ENCODE results near the gene RELCH. TPM values are rescaled to one million over a fixed set of nuclear protein-coding genes. Genes with fewer than 3 reads are reported as not detected.

Gene RELCH
- total RNA-seq, 2 experiments from 2014 or later: 32.8 to 37.4 TPM

- no peaks in the 10 kb centered on the region for H3K27me3 Mint-ChIP-seq (ENCODE audit: low read depth)
- H3K4me1 Mint-ChIP-seq (ENCODE audit: low read depth): peaks cover 5% of the 10 kb centered on the region
- ChIA-PET POLR2A (no interaction called here), CTCF (interaction anchor here (1.1 to 1.7 kb wide), 2 partner anchors 16 to 158 kb away, joined by 3 to 9 read pairs; no protein-coding TSS in a partner anchor)
- no peaks in the 10 kb centered on the region for H3K9me3 Mint-ChIP-seq (ENCODE audit: insufficient read depth)
- ATAC-seq: no peak
- H3K27ac Mint-ChIP-seq: no peak overlapping the region
- no peak overlapping the region for H3K4me3 Mint-ChIP-seq
- DNase-seq: no peak
- peaks cover 37% of the 10 kb centered on the region for H3K36me3 Mint-ChIP-seq (ENCODE audit: low read depth)
Observed at GRCh38 chr18:62264984-62265383, 77.9 kb downstream of the RELCH start.

- POLR2A ChIA-PET: no interaction called here
- H3K27ac Mint-ChIP-seq: no peak overlapping the region
- DNase-seq: no peak
- no peak overlapping the region for H3K4me3 Mint-ChIP-seq
- H3K27me3 Mint-ChIP-seq (ENCODE audit: low read depth): no peaks in the 10 kb centered on the region
- peaks cover 33% of the 10 kb centered on the region for H3K36me3 Mint-ChIP-seq (ENCODE audit: low read depth)
- CTCF ChIA-PET: no interaction called here
- no peaks in the 10 kb centered on the region for H3K9me3 Mint-ChIP-seq (ENCODE audit: insufficient read depth)
- no peak for ATAC-seq
- peaks cover 10% of the 10 kb centered on the region for H3K4me1 Mint-ChIP-seq (ENCODE audit: low read depth)
Observed at GRCh38 chr18:62277045-62277444, 90.0 kb downstream of the RELCH start.

GRCh38 chr18:62279561-62279960 is 92.5 kb downstream of the RELCH start:
- H3K4me1 Mint-ChIP-seq (ENCODE audit: low read depth): peaks cover 10% of the 10 kb centered on the region
- POLR2A ChIA-PET: no interaction called here

GRCh38 chr18:62280058-62280457 is 93.0 kb downstream of the RELCH start:
- no peak for DNase-seq
- Mint-ChIP-seq H3K9me3 (ENCODE audit: insufficient read depth) (no peaks in the 10 kb centered on the region), H3K4me3 (no peak overlapping the region), H3K27ac (no peak overlapping the region), H3K36me3 (ENCODE audit: low read depth) (peaks cover 48% of the 10 kb centered on the region), H3K4me1 (ENCODE audit: low read depth) (peaks cover 10% of the 10 kb centered on the region), H3K27me3 (ENCODE audit: low read depth) (no peaks in the 10 kb centered on the region)
- no peak for ATAC-seq
- ChIA-PET CTCF (interaction anchor here (1.3 kb wide), 1 partner anchor 146 kb away, joined by 3 read pairs; no protein-coding TSS in a partner anchor), POLR2A (no interaction called here)

More at GRCh38 chr18:62279561-62279960, 92.5 kb downstream of the RELCH start:
- Mint-ChIP-seq H3K4me3 (no peak overlapping the region), H3K9me3 (ENCODE audit: insufficient read depth) (no peaks in the 10 kb centered on the region), H3K36me3 (ENCODE audit: low read depth) (peaks cover 46% of the 10 kb centered on the region), H3K27ac (no peak overlapping the region), H3K27me3 (ENCODE audit: low read depth) (no peaks in the 10 kb centered on the region)
- CTCF ChIA-PET: interaction anchor here (1.3 kb wide), 1 partner anchor 146 kb away, joined by 3 read pairs; no protein-coding TSS in a partner anchor
- DNase-seq (no peak), ATAC-seq (no peak)

GRCh38 chr18:62280786-62281185 is 93.7 kb downstream of the RELCH start:
- Mint-ChIP-seq H3K27me3 (ENCODE audit: low read depth) (no peaks in the 10 kb centered on the region), H3K4me3 (no peak overlapping the region), H3K9me3 (ENCODE audit: insufficient read depth) (no peaks in the 10 kb centered on the region), H3K27ac (peak overlapping the region; percentile 32), H3K36me3 (ENCODE audit: low read depth) (peaks cover 51% of the 10 kb centered on the region), H3K4me1 (ENCODE audit: low read depth) (peaks cover 10% of the 10 kb centered on the region)
- DNase-seq (no peak), ATAC-seq (no peak)
- POLR2A ChIA-PET: no interaction called here
- CTCF ChIA-PET: interaction anchor here (1.0 kb wide), 1 partner anchor 36 kb away, joined by 3 read pairs; no protein-coding TSS in a partner anchor

DNA sequence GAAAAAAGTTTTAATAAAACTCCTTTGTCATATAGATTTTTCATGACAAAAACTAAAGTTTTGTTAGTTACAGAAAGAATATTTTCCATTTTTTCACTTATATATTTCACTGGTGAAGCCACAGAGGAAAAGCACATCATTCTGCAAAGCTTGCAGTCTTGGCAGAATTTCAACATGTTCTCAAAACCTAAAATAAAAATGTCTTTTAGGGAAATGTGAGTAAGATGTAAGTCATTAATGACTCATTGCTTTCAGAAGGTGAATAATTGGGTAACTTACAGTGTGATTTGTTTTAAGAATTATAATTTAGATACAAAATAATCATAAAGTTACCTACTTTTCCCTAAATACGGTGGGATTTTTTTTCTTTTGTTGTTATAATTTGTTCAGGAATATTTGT is 94.6 kb downstream of the RELCH start:
- Mint-ChIP-seq H3K27ac (no peak overlapping the region), H3K4me1 (ENCODE audit: low read depth) (peaks cover 10% of the 10 kb centered on the region), H3K27me3 (ENCODE audit: low read depth) (no peaks in the 10 kb centered on the region), H3K36me3 (ENCODE audit: low read depth) (peaks cover 50% of the 10 kb centered on the region), H3K9me3 (ENCODE audit: insufficient read depth) (no peaks in the 10 kb centered on the region), H3K4me3 (no peak overlapping the region)
- ChIA-PET CTCF (no interaction called here), POLR2A (no interaction called here)
- ATAC-seq (no peak), DNase-seq (no peak)

DNA sequence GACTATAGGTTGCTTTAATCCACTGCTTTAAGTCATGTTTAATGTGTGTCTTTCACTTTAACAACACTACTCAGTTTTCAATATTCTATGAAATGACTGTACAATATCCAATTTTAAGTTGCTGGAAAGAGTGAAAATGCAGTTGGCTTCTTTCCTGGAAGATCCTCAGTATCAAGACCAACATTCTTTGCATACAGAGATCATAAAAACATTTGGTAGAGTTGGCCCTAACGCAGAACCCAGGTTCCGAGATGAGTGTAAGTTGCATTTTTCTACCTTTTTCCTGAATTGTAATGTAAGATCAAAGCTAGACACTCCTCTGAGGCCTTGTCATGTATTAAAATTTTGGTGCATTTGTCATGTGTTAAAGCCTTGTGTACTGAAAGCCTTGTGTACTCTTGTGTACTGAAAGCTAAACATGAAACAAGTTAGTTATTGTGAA is 95.2 kb downstream of the RELCH start:
- no peaks in the 10 kb centered on the region for H3K27me3 Mint-ChIP-seq (ENCODE audit: low read depth)
- no peak overlapping the region for H3K27ac Mint-ChIP-seq

GRCh38 chr18:62284637-62285036 is 97.6 kb downstream of the RELCH start:
- Mint-ChIP-seq H3K4me3 (no peak overlapping the region), H3K27me3 (ENCODE audit: low read depth) (no peaks in the 10 kb centered on the region), H3K27ac (no peak overlapping the region), H3K4me1 (ENCODE audit: low read depth) (peaks cover 6% of the 10 kb centered on the region), H3K9me3 (ENCODE audit: insufficient read depth) (no peaks in the 10 kb centered on the region), H3K36me3 (ENCODE audit: low read depth) (peaks cover 49% of the 10 kb centered on the region)
- ChIA-PET POLR2A (no interaction called here), CTCF (no interaction called here)
- no peak for ATAC-seq
- no peak for DNase-seq

More for the DNA sequence above, 95.2 kb downstream of the RELCH start:
- Mint-ChIP-seq H3K9me3 (ENCODE audit: insufficient read depth) (no peaks in the 10 kb centered on the region), H3K36me3 (ENCODE audit: low read depth) (peaks cover 46% of the 10 kb centered on the region), H3K4me3 (no peak overlapping the region), H3K4me1 (ENCODE audit: low read depth) (peaks cover 6% of the 10 kb centered on the region)
- ATAC-seq (no peak), DNase-seq (no peak)
- POLR2A ChIA-PET: no interaction called here
- CTCF ChIA-PET: no interaction called here

DNA sequence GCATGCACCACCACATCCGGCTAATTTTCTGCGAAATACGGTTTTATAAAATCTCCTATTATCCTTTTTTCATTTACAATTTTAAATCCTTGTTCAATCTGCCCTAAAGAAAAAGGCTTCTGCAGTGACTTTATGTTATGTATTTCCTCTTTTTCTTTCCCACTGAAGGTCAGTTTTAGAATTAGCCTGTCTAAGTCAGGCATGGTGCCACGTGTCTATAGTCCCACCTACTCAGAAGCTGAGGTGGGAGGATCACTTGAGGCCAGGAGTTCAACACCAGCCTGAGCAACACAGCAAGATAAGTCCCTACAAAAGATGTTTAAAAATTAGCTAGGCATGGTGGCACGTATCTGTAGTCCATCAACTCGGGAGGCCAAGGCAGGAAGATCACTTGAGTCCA is 98.2 kb downstream of the RELCH start:
- ChIA-PET CTCF (no interaction called here), POLR2A (no interaction called here)
- Mint-ChIP-seq H3K4me3 (no peak overlapping the region), H3K36me3 (ENCODE audit: low read depth) (peaks cover 44% of the 10 kb centered on the region), H3K9me3 (ENCODE audit: insufficient read depth) (no peaks in the 10 kb centered on the region), H3K4me1 (ENCODE audit: low read depth) (peaks cover 6% of the 10 kb centered on the region), H3K27ac (no peak overlapping the region), H3K27me3 (ENCODE audit: low read depth) (no peaks in the 10 kb centered on the region)
- DNase-seq (no peak), ATAC-seq (no peak)

DNA sequence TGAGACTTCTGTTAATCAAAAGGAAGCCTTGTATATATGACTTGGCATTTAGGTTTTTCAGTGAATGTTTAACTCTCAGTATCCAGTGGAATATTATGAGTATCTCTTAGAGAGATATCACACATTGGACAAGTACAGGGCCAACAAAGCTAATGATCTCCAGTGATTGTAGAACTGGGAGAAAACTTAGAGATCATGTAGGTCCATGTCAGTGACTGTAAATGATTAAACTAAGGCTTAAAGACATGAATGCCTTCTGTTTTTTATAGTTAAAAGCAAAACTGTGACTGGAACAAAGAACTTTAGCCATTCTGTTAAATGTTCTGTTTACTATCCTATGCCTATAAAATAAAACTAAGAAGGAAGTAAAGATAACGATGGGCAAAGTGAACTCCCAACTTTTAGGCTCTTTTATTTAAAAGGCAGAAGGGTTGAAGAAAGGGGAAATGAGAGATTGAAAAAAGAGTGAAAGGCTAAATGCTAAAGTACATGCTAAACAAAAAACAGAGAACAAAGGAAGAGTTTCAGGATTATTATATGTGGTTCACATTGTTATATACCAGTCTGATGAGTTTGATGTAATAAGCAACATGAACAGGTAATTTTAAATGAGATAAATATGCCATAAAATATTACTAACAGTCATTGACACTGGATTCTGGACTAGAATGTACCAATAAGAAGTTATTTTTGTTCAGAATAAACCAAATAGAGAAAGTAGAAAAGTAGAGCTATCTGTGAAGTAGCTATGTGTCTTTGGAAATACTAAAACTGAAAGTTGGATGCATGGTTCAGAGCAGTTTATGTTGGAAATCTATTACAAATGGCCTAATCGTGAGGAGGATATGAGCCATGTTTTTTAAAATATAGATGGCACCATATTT is 101.0 kb downstream of the RELCH start:
- DNase-seq: no peak
- Mint-ChIP-seq H3K36me3 (ENCODE audit: low read depth) (peaks cover 33% of the 10 kb centered on the region), H3K27me3 (ENCODE audit: low read depth) (no peaks in the 10 kb centered on the region), H3K4me1 (ENCODE audit: low read depth) (no peaks in the 10 kb centered on the region), H3K4me3 (no peak overlapping the region), H3K9me3 (ENCODE audit: insufficient read depth) (no peaks in the 10 kb centered on the region), H3K27ac (no peak overlapping the region)
- POLR2A ChIA-PET: no interaction called here
- CTCF ChIA-PET: no interaction called here
- no peak for ATAC-seq

DNA sequence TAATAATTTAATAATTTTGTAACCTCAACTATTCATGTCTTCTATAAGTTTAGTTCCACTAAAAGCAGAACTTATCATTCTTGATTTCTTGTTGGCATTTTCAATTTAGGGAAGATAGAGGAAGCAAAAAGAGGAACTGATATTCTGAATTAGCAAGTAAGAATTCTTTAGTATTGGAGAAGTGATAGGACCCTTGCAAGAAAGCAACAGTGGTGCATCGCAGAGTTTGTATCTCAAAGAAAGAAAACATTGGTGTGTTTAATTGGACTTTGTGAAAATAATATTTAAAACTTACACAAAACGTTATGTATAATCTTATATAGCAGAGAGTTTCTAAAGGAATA is 101.6 kb downstream of the RELCH start:
- Mint-ChIP-seq H3K27me3 (ENCODE audit: low read depth) (no peaks in the 10 kb centered on the region), H3K27ac (no peak overlapping the region), H3K36me3 (ENCODE audit: low read depth) (peaks cover 27% of the 10 kb centered on the region), H3K9me3 (ENCODE audit: insufficient read depth) (no peaks in the 10 kb centered on the region), H3K4me1 (ENCODE audit: low read depth) (no peaks in the 10 kb centered on the region), H3K4me3 (no peak overlapping the region)
- ChIA-PET CTCF (no interaction called here), POLR2A (no interaction called here)
- DNase-seq: no peak
- no peak for ATAC-seq

DNA sequence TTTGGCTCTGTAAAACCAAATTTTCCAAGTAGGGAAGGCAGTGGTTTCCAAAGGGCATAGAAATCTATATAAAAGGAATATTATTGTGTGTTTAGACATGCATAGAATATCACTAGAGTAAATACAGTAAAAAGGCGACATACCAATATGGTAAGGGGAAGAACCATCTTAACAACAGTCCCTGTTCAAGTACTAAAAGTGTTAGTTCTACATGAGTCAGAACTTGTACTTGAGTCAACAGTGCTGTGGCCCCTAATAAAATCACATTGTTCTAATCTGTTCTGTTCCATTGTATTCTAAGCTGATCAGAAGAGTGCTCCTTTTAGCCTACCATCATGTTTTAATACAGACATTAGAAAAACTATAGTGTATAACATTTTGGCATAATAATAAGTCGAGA is 102.0 kb downstream of the RELCH start:
- DNase-seq: no peak
- Mint-ChIP-seq H3K36me3 (ENCODE audit: low read depth) (peaks cover 27% of the 10 kb centered on the region), H3K9me3 (ENCODE audit: insufficient read depth) (no peaks in the 10 kb centered on the region), H3K27ac (no peak overlapping the region), H3K4me3 (no peak overlapping the region), H3K4me1 (ENCODE audit: low read depth) (no peaks in the 10 kb centered on the region), H3K27me3 (ENCODE audit: low read depth) (no peaks in the 10 kb centered on the region)
- ChIA-PET CTCF (interaction anchor here (0.9 kb wide), 1 partner anchor 107 kb away, joined by 3 read pairs; no protein-coding TSS in a partner anchor), POLR2A (no interaction called here)
- no peak for ATAC-seq
